ENCODE results near the gene CNNM3. TPM values are rescaled to one million over a fixed set of nuclear protein-coding genes. Genes with fewer than 3 reads are reported as not detected.

The CNNM3 gene
- total and polyA plus RNA-seq, 4 donors = 10.0 to 19.8 (median 16.1) TPM

GRCh38 chr2:96809216-96809882 is 6.7 kb upstream of the CNNM3 start (continued):
- TF ChIP-seq REST (IDR thresholded peaks at IDR 0.05) = no peak
- TF ChIP-seq MAX (IDR thresholded peaks at IDR 0.05) = no peak
- no peak for TF ChIP-seq YY1 (IDR thresholded peaks at IDR 0.05)
- no peak for TF ChIP-seq GABPA (IDR thresholded peaks at IDR 0.05 in 1 of 2, conservative IDR thresholded peaks at IDR 0.05 in 1 of 2)

GRCh38 chr2:96809951-96810782 is 5.9 kb upstream of the CNNM3 start:
- no peak for DNase-seq (ENCODE audit: low spot score)
- H3K36me3 ChIP-seq (ENCODE audit: control insufficient read depth in 4 of 4, insufficient read depth in 3 of 4, low read depth in 1 of 4, low read length in 3 of 4) = no peaks in the 10 kb centered on the region
- H3K27me3 ChIP-seq (ENCODE audit: control insufficient read depth in 4 of 4, insufficient read depth in 4 of 4, low read length in 3 of 4) = no peaks in the 10 kb centered on the region
- no peak overlapping the region for H3K9ac ChIP-seq (ENCODE audit: low read depth in 1 of 2, low read length in 2 of 2)
- peaks cover 1 to 10% (median 4%) of the 10 kb centered on the region in 4 donors for H3K4me1 ChIP-seq (ENCODE audit: control insufficient read depth in 4 of 4, insufficient read depth in 4 of 4, low read length in 3 of 4)
- no peaks in the 10 kb centered on the region for H3K9me3 ChIP-seq (ENCODE audit: control insufficient read depth in 4 of 4, low read length in 3 of 4)
- TF ChIP-seq EGR1 (IDR thresholded peaks at IDR 0.05; ENCODE audit: low read depth in 2 of 2) = no peak
- TF ChIP-seq FOXA1 (IDR thresholded peaks at IDR 0.05) = no peak
- TF ChIP-seq MAX (IDR thresholded peaks at IDR 0.05) = no peak
- no peak for TF ChIP-seq RAD21 (IDR thresholded peaks at IDR 0.05)
- TF ChIP-seq HNF4A (conservative IDR thresholded peaks at IDR 0.05) = no peak
- no peak for TF ChIP-seq ZBTB33 (IDR thresholded peaks at IDR 0.05)
- TF ChIP-seq REST (IDR thresholded peaks at IDR 0.05) = no peak
- TF ChIP-seq HNF4G (IDR thresholded peaks at IDR 0.05) = no peak
- TF ChIP-seq TAF1 (conservative IDR thresholded peaks at IDR 0.05) = no peak
- no peak for TF ChIP-seq ATF3 (IDR thresholded peaks at IDR 0.05)
- TF ChIP-seq CTCF (IDR thresholded peaks at IDR 0.05; ENCODE audit: low read depth, low read length, missing input control) = no peak
- TF ChIP-seq RXRA (IDR thresholded peaks at IDR 0.05) = no peak
- TF ChIP-seq GABPA (IDR thresholded peaks at IDR 0.05 in 1 of 2, conservative IDR thresholded peaks at IDR 0.05 in 1 of 2) = no peak
- no peak for TF ChIP-seq FOXA2 (IDR thresholded peaks at IDR 0.05)
- H3K27ac ChIP-seq (ENCODE audit: low read depth in 1 of 2, low read length in 2 of 2) = no peak overlapping the region
- 89% methylated on average over 12 of the region's 12 CpGs for WGBS
- no peak overlapping the region for H3K4me3 ChIP-seq (ENCODE audit: low read depth in 1 of 3, low read length in 3 of 3)

Measured in liver (tissue), 9 donors.